Hippocampal formation (tissue), 2 donors: Measurements from ENCODE around the gene LARP4.
"Not testable (repeated sequence)": the region's sequence is repeated elsewhere in the genome, so short reads cannot be mapped to it uniquely, and the experiment has no call there.

ENCODE experiments used
- DNase-seq, 2 donors: peaks; one replicate each; lab custom pipeline; 2025; lab: John Stamatoyannopoulos, UW

The LARP4 gene

DNA sequence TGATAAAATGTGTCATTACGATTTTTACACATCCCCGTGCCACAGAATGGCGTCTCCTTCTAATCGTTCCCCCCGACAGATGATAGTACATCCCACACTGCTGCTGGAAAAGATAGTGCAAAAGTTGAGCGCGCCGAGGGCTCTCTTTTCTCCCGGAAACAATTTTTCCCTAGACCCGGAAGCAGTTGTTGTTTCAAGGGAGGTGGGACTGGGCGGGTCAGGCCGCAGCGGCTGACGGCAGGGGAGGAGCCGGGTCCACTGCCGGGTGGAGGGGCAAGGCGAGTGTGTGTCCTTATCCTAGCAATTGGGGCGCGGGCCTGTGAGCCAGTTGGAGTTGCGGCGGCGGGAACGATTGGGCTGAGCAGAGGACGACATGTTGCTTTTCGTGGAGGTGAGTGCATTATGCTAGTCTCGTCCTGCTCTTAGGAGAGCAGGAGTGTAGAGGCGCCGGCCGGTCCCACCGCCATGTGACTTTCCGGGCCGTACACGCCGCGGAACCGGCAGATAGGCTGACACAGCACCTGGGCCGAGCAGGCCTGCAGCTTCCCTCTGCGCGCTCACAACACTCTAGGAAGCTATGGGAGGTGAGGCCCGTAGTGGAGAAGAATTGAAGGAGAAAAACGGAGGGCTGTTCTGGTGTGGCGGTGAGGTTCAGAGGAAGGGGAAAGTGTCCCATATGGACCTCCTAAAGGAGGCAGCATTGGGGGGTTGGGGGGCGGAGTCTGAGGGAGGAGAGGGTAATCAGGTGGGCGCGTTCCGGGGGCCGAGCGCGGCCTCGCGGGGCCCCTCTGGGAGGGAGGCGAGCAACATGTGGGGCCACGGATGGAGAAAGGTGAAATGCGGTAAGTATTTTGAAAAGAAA lies at the start of gene LARP4:
Gene LARP4, plus strand, starts transcription at position 248 of the 862 bp plus-strand sequence. Its CDS starts 126 bp downstream, at position 374.
- peak; percentile 89 to 90 for DNase-seq

DNA sequence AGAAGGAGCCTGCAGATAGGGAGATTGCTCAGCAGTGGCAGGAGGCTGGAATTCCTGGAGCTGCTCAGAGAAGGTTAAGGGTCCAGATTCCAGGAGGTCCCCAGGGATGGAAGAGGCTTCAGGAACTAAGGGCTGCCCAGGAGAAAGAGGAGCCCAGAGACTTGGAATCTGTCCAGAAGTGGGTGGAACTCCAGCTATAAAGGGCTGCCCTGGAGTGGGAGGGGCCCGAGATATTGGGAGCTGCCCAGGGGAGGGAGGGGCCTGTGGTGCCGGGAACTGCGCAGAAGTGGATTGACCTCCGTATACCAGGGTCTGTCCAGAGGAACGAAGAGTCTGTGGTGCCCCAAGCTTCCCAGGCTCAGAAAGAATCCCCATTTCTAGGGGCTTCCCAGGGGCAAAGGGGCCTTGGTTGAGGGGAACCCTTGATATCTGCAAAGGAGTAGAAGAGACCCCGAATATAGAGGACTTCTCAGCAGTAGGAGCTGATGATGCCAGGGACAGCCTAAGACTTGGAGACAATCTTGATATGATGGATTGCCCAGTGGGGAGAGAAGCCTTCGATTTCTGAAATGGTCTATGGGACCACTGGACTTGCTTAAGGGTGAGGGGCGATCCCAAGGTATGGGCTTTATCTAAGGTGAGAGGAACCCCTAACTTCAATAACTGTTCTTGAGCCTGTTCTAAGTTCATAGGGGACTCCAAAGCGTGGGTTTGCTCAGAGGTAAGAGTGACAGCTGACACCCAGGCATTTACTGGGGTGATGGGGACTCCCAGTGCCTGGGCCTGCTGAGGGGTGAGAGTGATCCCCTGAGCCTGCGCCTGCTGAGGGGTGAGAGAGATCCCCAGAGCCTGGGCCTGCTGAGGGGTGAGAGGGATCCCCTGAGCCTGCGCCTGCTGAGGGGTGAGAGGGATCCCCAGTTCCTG lies 49.3 kb upstream of the LARP4 start:
- no peak for DNase-seq

DNA sequence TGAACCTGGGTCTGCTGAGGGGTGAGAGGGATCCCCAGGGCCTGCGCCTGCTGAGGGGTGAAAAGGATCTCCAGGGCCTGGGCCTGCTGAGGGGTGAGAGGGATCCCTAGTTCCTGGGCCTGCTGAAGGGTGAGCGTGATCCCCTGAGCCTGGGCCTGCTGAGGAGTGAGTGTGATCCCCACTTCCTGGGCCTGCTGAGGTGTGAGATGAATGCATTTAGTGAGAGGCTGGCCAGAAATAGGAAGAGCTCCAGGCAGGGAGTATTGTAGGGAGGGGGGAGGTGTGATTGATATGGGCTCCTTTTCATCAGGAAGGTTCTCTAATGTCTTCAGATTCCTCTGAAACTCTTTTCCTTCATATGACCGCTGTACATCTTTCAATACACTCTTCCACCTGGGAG lies 47.3 kb upstream of the LARP4 start:
- DNase-seq = no peak

DNA sequence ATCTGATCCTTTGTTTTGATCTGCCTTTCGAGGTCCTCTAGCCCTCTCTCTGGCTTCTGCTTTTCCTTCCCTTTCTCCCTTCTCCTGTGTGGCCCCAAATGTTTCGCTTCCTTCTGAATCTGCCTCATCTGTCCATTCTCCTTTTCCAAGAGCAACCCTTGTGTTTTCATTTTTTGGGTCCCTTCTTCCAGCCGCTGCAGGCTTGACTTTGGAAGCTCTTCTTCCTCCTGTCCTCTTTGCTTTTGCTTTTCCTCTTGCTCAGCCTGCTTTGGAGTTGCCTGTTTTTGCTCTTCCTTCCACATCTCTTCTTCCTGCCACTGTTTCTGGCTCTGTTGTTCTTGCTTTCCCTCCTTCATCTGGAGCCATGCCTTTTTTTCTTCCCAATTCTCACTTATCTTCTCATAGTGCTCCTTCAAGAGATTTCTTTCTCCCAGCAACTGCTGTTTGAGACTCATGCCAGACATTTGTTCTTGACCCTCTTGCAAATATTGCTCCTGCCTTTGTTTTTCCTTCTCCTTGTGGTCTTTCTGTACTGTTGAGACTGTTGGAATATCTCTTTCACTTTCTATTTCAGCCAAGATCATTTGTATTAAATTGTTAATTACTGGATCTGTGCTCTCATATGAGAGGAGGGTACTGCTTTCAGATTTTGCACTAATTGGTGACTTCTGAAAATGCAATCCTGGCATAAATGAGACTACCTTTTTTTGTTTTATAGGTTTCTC lies 46.7 kb upstream of the LARP4 start:
- DNase-seq = no peak

DNA sequence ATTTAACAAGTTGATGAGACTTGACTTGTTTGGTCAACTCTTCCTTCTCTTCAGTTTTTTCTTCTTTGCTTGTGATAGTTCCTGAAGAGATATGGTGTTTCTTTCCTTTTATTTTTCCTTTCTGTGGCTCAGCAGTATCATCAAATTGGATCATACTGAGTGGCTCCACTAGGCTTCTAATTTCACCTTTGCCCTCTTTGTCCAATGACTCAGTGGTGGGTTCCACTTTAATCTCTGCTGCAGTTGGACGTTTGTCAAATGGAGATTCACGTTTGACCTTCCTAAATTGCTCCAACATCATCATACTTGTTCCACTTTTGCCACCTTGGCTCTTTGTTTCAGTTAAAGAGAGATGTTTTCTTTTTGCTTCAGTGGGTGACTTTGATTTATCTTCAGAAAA lies 45.8 kb upstream of the LARP4 start:
- DNase-seq = no peak

DNA sequence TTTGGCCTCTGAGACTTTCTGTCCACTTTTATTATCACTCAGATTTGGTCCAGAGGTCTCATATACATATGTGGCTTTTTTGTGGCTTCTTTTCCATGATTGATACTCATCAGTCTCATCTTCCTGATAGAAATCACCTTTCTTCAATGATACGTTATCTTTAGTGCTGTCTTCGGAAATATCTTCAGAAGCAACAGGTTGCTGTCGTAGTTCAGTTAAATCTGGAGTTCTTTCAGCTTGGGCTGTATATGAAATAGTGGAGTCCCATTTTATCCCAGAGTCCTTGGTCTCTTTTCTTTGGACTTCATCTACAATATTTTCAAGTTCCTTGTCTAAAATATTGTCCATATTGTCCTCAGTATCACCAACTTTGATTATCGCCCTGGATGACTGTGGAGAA lies 45.3 kb upstream of the LARP4 start:
- DNase-seq = no peak

DNA sequence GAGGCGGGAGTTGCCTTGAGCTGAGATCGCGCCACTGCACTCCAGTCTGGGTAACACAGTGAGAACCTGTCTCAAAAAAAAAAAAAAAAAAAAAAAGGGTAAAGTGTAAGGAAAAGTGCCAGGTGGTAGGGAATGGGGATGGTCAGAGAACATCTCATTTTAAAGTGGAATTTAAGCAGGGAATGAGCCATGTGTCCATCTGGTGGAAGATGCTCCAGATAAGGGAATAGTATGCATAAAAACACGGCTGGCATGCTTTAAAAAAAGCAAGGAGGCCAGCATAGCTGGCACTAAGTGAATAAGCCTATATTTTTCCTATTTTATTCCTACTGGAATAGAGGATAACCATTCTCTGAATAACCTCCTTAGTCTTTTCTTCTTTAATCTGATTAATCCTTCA lies 38.0 kb upstream of the LARP4 start:
- no peak for DNase-seq

DNA sequence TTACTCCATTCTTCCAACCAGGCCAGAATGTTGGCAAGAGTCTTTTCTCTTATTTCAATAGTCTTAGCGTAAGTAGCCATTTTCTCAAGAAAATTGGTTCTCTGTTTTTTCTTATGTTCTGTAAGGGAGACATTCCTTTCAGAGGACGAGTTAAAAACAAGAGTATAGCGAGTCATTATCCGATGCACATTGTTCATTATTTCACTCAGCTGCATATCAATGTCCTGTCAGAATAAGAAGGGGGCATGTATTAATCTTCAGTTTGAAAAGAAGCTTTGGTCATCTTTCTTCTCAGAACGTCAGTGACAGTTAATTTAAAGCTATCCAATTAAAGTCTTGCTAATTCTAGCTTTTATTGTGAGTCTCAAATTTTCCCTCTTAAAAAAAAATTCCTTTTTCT lies 37.5 kb upstream of the LARP4 start:
- DNase-seq = no peak

DNA sequence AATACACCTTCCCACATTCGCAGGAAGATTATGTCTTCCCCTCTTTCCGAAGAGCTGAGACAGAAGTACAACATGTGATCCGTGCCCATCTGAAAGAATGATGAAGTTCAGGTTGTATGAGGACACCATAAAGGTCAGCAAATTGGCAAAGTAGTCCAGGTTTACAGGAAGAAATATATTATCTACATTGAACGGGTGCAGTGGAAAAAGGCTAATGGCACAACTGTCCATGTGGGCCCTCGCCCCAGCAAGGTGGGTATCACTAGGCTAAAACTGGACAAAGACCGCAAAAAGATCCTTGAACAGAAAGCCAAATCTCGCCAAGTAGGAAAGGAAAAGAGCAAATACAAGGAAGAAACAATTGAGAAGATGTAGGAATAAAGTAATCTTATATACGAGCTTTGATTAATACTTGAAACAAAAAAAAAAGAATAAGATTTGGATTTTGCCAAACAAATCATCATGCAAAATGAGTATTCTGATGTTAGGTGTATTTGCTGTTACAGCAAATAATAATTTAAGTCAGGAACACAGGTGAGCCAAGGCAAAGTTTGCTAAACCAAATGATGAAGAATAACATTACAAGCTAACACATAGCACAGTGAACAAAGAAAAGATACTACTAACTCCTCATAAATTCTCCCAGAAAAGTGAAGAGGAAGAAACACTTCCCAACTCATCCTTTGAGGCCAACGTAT lies 34.8 kb upstream of the LARP4 start:
- no peak for DNase-seq

DNA sequence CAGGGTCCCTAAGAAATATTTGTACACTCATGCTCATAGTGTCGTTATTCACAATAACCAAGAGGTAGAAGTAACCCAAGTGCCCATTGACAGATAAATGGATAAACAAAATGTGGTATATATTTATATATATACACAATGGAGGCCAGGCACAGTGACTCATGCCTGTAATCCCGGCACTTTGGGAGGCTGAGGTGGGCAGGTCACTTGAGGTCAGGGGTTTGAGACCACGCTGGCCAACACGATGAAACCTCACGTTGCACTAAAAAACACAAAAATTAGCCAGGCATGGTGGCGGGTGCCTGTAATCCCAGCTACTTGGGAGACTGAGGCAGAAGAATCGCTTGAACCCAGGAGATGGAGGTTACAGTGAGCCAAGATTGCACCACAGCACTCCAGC lies 30.0 kb upstream of the LARP4 start:
- not testable (repeated sequence) for DNase-seq

DNA sequence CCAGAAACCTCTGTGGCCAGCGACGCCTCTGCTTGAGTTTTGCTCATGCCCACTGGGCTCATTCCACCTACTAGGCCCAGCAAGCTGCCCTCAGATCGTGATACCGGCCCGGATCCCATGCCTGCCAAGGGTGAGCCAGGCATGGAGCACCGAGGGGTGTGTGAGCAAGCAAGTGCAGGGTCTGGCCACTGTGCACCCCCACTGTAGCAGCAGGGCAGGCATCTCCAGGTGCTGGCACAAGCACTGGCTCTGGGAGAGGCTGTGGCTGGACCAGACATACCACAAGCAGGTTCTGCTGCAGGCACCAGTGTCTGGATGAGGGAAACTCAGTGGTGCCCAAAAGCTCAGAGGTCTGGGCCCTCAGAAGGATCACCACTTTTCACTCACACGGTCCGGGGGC lies 24.9 kb upstream of the LARP4 start:
- DNase-seq = no peak

DNA sequence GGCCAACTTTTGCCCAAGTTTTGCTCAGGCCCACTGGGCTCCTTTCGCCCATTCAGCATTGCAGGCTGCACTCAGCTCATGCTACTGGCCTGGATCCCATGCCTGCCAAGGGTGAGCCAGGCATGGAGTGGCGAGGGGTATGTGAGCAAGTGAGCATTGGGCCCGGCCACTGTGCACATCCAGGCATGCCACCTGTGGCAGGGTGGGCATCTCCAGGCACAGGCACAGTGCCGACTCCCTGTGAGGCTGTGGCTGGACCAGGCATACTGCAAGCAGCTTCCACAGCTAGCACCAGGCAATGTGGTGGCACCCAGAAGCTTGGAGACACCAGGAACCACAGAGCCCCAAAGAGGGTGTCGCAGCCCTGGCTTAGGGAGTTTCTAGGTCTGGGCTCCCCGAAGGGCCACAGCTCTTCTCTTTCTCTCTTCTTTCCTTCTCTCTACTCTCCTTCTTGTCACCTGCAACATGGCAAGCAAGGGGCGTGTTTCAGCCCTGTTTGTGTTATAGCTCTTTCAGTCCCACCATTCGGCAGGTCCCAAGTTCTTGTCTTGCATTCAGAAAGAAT lies 19.8 kb upstream of the LARP4 start:
- no peak for DNase-seq

DNA sequence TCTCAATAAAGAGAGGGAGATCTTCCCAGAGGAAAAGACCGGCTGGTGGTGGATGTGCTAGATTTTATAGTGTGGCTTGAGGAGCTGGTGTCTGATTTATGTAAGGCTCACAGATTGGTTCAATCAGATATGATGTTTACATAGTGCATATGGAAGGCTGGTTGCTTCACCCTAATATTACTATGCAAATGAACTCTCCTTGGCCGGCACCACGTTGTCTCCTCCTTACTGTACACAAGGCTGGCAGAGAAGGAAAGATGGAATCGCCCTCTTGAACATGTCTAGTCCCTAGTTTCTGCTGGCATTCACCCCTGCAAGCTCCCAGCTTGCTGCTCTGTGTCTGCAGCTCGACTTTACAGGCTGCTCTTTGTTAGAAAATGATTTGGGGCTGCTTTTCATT lies 13.2 kb upstream of the LARP4 start:
- no peak for DNase-seq

DNA sequence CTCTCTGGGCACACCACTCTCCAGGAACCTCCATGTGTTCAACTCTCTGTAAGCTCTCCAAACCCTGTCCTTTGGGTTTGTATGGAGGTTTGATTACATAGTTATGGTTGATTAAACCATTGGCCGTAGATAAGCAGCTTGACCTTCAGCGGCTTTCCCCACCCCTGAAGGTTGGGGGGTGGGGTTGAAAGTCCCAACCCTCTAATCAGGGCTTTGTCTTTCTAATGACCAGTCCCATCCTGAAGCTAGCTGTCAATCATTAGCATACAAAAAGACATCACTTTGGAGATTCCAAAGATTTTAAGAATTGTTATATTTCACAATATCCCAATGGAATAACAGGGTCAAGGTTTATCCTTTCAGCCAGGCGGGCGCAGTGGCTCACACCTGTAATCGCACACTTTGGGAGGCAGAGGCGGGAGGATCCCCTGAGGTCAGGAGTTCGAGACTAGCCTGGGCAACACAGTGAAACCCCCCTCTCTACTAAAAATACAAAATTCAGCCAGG lies 12.7 kb upstream of the LARP4 start:
- no peak for DNase-seq

DNA sequence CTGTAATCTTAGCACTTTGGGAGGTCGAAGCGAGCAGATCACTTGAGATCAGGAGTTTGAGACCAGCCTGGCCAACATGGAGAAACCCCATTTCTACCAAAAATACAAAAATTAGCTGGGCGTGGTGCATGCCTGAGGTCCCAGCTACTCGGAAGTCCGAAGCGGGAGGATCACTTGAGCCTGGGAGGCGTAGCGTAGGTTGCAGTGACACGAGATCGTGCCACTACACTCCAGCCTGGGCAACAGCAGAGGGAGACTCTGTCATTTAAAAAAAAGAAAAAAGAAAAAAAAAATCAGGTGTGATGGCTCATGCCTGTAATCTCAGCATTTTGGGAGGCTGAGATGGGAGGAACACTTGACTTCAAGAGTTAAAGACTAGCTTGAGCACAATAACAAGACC lies 11.9 kb upstream of the LARP4 start:
- DNase-seq = not testable (repeated sequence)

DNA sequence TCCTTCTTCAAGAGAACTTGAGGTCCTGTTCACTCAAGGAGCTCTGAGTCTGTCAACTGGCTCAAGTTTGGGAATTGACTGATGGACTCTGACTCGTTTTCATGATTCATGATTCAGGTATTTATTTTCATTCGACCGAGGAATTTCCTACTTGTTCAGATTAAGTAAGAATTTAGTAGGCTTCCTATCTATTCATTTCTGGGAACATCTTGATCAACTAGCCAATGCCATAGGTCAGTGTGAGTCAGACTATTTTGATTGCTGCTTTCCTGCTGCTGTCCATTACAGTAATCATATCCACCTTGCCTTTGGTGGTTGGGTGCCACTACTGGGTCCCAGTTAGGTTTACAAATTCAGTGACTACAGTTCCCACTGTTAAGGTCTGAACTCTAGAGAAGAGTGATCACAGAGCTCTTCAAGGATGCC lies 10.4 kb upstream of the LARP4 start:
- DNase-seq = no peak

DNA sequence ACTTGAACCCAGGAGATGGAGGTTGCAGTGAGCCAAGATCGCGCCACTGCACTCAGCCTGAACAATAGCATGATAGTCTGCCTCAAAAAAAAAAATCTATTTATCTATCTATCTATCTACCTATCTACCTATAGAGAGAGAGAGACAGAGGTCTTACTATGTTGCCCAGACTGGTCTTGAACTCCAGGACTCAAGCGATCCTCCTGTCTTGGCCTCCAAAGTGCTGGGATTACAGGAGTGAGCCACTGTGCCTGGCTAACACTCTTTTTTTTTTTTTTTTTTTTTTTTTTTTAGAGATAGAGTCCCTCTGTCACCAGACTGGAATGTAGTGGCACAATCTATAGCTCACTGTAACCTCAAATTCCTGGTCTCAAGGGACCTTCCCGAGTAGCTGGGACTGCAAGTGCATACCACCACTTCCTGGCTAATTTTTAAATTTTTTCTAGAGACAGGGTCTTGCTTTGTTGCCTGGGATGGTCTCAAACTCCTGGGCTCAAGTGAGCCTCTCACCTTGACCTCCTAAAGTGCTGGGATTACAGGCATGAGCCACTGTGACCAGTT lies 6.1 kb upstream of the LARP4 start:
- DNase-seq = no peak

DNA sequence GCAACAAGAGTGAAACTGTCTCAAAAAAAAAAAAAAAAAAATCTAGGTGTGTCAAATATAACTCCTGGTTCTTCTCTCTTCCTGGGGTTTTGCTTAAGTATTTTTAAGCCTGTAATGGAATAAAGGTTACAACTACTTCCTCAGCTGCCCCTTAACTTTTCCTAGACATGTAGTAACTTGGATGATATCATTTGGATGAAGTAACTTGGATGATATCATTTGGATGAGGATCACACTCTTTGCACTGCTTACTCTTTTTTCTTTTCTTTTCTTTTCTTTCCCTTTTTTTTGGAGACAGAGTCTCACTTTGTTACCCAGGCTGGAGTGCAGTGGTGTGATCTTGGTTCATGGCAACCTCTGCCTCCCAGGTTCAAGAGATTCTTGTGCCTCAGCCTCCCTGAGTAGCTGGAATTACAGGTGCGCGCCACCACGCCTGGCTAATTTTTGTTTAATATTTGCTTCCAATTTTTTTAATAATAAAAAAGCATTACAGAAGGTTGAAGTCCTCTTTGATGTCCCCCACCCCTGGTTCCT lies 3.5 kb upstream of the LARP4 start:
- DNase-seq = no peak

DNA sequence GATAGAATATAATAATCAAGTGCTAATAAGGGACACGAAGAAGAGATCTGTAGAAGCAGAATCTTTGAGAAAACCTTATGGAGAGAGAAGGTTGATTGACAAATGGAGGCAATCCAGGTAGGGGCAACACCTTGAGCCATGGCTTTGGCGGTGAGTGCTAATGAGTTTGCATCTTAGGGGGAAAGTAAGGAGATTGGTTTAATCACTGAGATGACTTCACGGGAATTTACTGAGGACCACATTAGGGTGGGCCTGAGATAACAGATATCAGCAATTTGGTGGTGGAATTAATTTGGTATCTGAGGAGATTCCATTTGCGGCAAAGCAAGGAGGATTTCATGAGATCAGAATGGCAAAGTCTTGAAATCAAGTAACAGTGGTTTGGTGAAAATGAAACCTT lies 1.8 kb upstream of the LARP4 start:
- no peak for DNase-seq

DNA sequence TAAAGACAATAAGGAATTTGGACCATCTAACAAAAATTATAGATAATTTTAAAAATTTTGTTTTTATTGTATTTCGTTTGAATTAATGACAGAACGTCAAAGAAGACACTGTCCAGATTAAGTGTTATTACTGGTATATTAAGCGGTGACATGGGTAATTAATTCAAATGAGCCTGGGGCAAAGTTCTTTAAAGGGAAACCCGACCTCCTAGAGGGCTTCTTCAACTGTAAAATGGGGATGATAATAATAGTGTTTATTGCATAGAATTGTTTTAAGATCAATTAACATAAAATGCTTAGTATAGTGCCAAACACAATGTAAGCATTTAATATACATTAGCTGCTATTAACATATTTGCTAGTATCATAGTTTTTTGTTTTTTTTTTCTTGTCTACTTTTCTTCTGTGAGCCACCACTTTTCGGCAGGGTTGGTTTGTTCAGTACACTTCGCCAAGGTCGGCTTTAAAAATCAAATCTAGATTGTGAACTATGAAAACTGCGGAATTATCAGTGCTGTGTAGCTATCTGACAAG lies 514 bp upstream of the LARP4 start:
- DNase-seq = no peak
